Measurements from ENCODE around the gene MISP. TPM values are rescaled to one million over a fixed set of nuclear protein-coding genes. Genes with fewer than 3 reads are reported as not detected.

MISP gene
- total and polyA plus RNA-seq, 2 of the 13 experiments (the other 11 are each of a cell fraction or from before 2014, with no cell fraction given) = 0.67 to 1.3 TPM

- H3K4me1 ChIP-seq (ENCODE audit: insufficient read depth, low read length) = peaks cover 26% of the 10 kb centered on the region
- no peaks in the 10 kb centered on the region; a peak in 1 of 5 replicates for H3K27me3 ChIP-seq (ENCODE audit: control insufficient read depth in 1 of 2, insufficient read depth in 2 of 2, low read length in 2 of 2)
- no peak overlapping the region for H3K4me2 ChIP-seq (ENCODE audit: low read depth, low read length)
- FAIRE-seq (no peak), DNase-seq (ENCODE audit: low spot score) (no peak), ATAC-seq (no peak)
- ChIA-PET CTCF (ENCODE audit: low intra/inter-chr PET ratio, low total read pairs) (interaction anchor here (0.9 kb wide), 1 partner anchor 10 kb away, joined by 3 read pairs; no protein-coding TSS in a partner anchor), POLR2A (no interaction called here)
- no peak overlapping the region for H3K27ac ChIP-seq (ENCODE audit: extremely low read length, insufficient read depth, low read length)
- H3K79me2 ChIP-seq (ENCODE audit: insufficient read depth, low read length) = no peaks in the 10 kb centered on the region
- H3K9me3 ChIP-seq (ENCODE audit: low read length) = no peaks in the 10 kb centered on the region
- TF ChIP-seq CHD4 (IDR thresholded peaks at IDR 0.05; ENCODE audit: borderline replicate concordance, low read length) (peak; percentile 71; the same call in 1 of the 2 replicates), ZBTB25 (CRISPR knock-in tag; IDR thresholded peaks at IDR 0.05) (no peak), ZMYM3 (CRISPR knock-in tag; IDR thresholded peaks at IDR 0.05) (0 out of 2 replicates have a peak, but pooled peaks have one; percentile 37), ZNF263 (CRISPR knock-in tag; IDR thresholded peaks at IDR 0.05) (peak; percentile 85), TBP (CRISPR knock-in tag; IDR thresholded peaks at IDR 0.05) (no peak), IKZF4 (CRISPR knock-in tag; IDR thresholded peaks at IDR 0.05; ENCODE audit: borderline replicate concordance, low read depth, not compliant biosample characterization) (no peak), ZMYM2 (CRISPR knock-in tag; IDR thresholded peaks at IDR 0.05) (0 out of 2 replicates have a peak, but pooled peaks have one; percentile 18)
- TF ChIP-seq, protein P1, sequence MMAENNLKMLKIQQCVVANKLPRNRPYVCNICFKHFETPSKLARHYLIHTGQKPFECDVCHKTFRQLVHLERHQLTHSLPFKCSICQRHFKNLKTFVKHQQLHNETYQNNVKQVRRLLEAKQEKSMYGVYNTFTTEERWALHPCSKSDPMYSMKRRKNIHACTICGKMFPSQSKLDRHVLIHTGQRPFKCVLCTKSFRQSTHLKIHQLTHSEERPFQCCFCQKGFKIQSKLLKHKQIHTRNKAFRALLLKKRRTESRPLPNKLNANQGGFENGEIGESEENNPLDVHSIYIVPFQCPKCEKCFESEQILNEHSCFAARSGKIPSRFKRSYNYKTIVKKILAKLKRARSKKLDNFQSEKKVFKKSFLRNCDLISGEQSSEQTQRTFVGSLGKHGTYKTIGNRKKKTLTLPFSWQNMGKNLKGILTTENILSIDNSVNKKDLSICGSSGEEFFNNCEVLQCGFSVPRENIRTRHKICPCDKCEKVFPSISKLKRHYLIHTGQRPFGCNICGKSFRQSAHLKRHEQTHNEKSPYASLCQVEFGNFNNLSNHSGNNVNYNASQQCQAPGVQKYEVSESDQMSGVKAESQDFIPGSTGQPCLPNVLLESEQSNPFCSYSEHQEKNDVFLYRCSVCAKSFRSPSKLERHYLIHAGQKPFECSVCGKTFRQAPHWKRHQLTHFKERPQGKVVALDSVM (CRISPR knock-in tag; IDR thresholded peaks at IDR 0.05) = peak; percentile 36; the same call in 1 of the 2 replicates
- in situ Hi-C loops (cut with HindIII; ENCODE audit: extremely low pct_ligation_motif_present, low pct_unique_long_range_greater_than_20kb) = loop anchor here (5.0 kb wide), 1 partner anchor 150 kb away; no protein-coding TSS in a partner anchor
- H3K9ac ChIP-seq (ENCODE audit: insufficient read depth, low read depth, low read length) = no peak overlapping the region
- WGBS (ENCODE audit: low lambda C conversion rate) = 36% methylated on average over 5 of the region's 5 CpGs
- intact Hi-C loops (cut with micrococcal nuclease; ENCODE audit: unreplicated experiment) = loop anchor here (5.0 kb wide), 1 partner anchor 85 kb away; the partner anchor contains the start of gene CFD
- H3K4me3 ChIP-seq (replicated peaks in 1 of 3; ENCODE audit: insufficient read depth in 1 of 3, low read depth in 2 of 3, low read length in 3 of 3) = no peak overlapping the region
- H3K36me3 ChIP-seq (replicated peaks in 1 of 2; ENCODE audit: control insufficient read depth in 1 of 2, insufficient read depth in 2 of 2, low read length in 2 of 2) = no peaks in the 10 kb centered on the region
- BruUV-seq (replicated peaks) = no TSS peak
- H2AFZ ChIP-seq (ENCODE audit: low read length) = no peak overlapping the region
- no peaks in the 10 kb centered on the region for H4K20me1 ChIP-seq (ENCODE audit: insufficient read depth, low read length)
Observed at GRCh38 chr19:772063-772462, 21.2 kb downstream of the MISP start.

Data from HepG2 (cell line).